Stimulated activated CD8-positive, alpha-beta memory T cell treated with anti-CD3 and anti-CD28 coated beads, Interleukin-15, amount 100 ng/mL, for 4 hours (primary cell): Measurements from ENCODE around the gene ANKRD44.
"Not testable (repeated sequence)": the region's sequence is repeated elsewhere in the genome, so short reads cannot be mapped to it uniquely, and the experiment has no call there.

Experiments
- DNase-seq, 2 donors: peaks; one replicate each; pipeline ENCODE4 v3.0.0-alpha.2; 2020; ENCODE audit warnings: low read depth in 2 of 2

ANKRD44 gene

DNA sequence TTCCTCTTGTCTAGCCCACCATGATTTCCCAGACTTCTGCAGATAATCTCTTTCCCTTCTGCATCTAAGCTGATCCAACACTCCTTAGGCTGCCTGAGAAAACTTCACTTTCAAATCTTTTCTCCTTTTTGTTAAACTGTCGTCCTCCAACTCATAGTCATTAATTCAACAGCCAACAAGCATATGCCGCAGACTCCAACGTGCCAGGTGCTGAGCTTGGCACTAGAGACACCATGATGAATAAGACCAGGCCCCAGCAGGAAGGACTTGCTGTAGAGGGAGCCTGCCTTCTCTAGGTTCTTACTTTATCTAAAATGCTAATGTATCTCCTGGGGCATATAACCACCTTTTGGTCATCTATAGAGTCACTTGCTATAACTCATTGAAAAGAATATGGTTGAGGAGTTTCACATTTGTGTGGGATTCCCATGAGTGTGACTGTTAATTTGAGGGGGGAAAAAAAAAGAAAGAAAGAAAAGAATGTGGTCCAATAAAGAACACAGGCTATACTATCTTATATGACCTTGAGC lies 51.0 kb downstream of the ANKRD44 start:
- no peak for DNase-seq

DNA sequence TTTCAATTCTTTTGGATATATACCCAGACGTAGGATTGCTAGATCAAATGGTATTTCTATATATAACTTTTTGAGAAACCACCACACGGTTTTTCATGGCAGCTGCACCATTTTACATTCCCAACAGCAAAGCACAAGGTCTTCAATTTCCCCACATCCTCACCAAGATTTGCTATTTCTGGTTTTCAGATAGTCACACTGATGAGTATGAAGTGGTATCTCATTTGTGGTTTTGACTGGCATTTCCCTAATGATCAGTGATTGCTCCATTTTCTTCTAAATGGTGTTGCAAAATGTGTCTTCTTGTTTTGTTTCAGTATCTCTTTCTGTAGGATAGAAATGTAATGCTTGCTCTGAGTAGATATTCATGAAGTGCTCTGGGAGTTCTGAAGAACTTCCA lies 52.0 kb downstream of the ANKRD44 start:
- DNase-seq, result no peak

DNA sequence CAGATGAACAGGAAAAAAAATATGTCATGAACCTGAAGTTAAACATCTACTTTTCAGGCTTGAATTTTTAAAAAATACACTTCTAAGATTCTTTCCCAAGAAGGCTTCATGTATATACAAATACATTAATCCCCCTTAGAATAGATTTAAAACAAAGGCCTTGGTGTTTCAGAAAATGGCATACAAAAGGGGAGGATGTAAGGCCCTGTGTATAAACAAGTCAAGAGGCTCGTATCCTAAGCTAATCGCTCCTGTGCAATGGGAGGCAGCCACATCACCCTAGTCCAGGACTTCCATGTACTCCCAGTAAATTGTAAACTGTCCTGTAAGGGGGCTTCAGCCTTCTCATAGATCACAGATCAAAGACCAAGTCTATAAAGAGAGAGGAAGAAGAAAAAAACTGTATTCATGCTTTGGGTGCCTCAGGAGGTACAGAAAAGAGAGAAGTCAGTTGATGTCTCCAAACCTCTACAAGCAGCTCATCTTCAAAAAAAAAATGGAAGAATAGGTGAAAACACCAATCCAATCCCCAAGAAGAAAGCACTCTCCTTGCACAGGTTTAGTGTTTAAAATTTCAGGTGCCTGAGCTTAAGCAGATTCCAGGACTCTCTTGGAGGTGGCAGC lies 53.9 kb downstream of the ANKRD44 start:
- no peak for DNase-seq

DNA sequence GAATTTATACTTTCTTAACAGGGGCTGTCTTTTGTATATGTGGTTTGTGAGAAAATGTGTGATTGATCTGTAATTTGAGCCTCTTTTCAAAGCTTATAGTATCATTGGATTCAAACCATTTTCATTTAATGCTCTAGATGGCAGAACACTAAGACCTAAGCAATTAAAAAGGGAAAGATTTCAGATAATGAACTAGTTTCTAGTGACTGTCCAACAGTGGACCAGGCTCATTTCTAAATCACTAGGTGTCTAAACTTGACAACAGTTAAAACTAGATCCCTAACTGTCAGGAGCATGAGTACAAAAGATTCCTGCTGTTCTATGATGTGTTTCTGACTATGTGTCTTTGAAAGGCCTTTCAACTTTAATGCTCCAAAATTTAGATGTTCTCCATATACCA lies 54.6 kb downstream of the ANKRD44 start:
- DNase-seq, result no peak

DNA sequence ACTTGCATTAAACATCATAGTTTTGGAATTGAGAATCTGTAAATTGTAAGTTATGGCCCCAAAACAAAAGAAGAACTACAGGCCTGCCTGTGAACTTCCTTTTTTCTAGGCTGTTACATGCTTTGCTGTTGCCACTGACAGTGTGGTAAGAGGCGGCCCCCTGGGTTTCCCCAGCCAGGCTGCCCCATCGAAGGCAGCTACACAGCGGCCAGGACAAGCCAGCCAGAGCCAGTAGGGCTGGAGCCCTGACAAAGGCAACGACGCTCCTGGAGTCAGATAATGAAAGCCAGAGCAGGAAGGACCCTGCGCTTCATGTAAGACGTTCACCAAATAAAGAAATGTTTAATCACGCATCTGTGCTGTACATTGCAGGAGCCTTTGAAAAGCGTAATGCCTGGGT lies 55.0 kb downstream of the ANKRD44 start:
- DNase-seq, result peak; percentile 44 to 52

DNA sequence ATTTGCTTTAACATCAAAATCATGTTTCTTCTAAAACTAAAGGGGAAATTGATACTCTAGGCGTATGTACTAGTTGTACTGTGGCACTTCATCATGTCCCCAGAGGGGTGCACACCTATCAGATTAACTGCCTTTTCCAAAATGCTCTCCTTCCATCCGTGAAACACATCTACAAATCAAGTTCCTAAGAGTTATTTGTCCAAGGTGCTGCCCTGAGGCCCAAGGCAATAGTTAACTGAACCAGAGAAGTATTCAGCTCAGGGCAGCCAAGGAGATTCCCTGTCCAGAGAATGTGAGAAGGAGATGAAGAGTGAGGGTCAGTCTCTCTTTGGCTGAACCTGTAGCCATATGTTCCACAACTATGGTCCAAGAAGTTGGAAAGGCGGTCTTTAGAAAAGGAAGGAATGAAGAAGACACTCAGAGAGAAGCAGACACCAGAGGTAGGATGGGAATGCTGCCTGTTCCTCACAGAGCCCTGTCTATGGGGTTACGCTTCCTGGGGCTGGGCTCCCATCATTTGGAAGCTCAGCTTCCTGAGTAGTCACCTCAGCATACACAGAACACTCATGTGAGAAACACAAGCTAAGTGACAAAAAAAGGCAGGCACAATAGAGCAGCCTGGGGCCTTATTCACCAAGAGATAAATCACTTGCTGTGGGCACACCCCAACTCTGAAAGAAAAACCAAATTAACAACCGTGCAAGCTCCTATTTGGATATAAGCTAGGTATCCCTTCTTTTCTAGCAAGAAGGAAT lies 55.6 kb downstream of the ANKRD44 start:
- no peak for DNase-seq

DNA sequence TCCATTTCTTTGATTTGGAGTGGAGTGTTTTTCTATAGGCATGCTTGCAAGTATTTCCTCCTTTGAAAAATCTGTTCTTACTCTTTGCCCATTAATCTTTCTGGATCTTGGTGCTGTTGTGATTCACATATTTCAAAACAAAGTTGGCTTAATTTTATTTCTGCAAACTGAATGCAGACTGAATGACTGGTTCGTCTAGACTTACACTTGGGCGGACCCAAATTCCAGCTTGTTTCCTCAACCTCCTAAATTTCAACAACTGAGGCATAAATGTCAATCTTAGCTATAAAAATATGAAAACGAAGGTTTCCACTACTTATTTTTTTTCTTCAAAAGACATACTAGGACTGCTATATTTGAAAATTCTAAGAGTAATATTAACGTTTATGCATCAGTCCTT lies 59.0 kb downstream of the ANKRD44 start:
- DNase-seq, result no peak

DNA sequence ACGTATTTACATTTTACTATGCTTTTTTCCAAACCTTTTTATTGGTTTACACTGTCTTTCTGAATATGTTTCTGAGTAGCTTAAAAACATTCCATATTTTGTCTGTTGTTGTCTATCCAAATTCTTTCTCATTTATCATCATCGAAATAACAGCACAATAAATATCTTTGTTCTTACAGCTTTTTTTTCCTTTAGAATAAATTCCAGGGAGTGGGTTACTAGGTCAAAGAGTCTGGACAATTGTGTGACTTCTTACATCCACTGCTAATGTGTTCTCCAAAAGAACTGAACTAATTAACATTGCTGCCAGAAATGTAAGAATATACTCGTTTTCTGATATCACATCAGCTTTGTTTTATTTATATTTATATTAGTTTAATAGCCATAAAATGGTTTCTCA lies 59.4 kb downstream of the ANKRD44 start:
- no peak for DNase-seq

DNA sequence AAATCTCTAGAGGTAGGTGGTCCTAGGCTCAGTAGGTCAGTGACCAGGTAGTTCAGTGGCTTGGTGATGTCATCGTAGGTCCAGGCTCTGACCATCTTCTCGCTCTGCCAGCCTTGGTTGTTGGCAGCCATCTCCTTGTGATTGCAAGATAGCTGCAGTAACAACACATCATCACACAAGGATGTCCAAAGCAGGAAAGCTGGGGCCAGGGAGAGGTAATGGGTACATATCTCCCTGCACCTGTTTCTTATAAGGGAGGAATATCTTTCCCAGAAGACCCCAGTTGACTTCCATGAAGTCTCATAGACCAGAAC lies 60.5 kb downstream of the ANKRD44 start:
- DNase-seq, result no peak

DNA sequence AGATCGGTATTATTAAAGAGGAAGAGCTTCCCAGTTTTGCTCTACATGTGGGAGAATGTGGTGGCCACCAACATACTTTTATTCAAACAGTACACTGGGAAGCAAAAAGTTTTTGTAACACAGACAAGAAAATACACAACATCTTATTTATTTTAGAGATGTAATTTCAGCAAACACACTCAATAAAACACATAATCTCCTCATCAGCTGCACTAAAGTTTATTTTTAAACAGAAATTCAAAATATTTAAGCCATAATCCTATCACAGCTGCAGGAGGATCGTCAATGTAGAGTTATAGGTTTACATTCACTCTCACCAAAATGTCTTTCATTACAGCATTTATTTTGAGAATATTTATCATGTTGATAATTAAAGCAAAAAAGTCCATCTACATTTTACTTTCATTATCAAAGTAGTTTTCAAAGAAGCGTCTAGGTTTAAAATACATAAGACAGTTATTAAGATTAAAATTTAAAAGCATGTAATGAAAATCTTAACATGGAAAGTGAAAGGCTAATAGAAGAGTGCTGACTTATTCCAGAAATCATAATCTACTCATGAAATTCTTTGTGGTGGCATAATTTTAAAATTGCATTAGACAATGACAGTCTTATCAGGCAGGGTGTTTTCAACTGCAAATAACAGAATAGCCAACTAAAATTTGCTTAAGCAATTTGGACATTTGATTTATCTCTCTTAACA lies 61.0 kb downstream of the ANKRD44 start:
- DNase-seq, result no peak

DNA sequence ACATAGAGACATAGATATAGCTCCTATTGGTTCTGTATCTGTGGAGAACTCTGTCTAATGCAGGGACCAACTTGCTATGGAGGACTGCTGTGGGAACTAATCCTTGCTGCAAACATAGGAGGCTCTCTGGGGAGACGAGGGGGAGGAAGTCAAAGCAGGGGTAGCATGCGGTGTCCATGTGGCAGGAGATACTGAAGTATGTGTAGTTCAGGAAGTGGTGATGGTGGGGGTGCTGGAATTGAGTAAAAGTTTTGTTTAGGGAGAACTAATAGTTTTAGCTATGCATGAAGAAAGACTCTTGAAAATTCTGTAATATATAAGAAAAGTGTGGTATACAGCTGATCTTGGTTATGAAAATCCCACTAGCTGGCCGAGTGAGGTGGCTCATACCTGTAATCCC lies 62.0 kb downstream of the ANKRD44 start:
- DNase-seq, result no peak

DNA sequence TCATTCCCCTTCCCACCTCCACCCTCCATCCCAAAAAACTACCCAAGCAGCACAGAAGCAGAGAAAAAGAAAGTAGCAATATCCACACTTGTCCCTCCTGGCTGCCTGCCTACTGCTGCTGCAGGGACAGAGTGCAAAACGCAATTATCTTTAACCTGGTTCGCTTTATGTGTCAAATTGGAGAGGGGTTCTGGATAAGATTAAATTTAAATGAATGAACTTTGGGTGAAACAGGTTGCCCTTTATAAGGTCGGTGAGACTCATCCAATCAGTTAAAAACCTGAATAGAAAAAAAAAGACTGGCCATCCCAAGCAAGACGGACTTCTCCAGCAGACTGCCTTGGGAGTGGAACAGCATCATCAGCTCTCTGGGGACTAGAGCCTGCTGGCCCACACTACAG lies 62.6 kb downstream of the ANKRD44 start:
- DNase-seq, result no peak

DNA sequence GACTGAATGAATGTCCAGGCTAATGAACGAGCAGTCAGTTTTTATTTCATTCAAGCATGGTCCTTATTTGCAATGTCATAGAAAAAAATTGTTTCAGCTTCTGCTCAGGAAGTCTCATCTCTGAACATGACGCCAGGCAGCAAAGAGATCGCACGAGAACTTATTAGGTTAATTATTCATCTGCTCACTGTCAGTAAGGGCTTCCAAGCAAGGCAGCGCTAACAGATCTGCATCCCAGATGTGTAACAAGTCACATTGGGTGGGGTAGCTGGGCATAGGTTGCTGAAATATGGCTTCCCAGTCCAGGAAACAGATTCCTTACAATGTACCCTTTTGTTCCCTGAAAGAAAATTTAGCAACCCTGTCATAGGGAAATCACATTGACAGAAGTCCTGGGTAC lies 63.5 kb downstream of the ANKRD44 start:
- no peak for DNase-seq

DNA sequence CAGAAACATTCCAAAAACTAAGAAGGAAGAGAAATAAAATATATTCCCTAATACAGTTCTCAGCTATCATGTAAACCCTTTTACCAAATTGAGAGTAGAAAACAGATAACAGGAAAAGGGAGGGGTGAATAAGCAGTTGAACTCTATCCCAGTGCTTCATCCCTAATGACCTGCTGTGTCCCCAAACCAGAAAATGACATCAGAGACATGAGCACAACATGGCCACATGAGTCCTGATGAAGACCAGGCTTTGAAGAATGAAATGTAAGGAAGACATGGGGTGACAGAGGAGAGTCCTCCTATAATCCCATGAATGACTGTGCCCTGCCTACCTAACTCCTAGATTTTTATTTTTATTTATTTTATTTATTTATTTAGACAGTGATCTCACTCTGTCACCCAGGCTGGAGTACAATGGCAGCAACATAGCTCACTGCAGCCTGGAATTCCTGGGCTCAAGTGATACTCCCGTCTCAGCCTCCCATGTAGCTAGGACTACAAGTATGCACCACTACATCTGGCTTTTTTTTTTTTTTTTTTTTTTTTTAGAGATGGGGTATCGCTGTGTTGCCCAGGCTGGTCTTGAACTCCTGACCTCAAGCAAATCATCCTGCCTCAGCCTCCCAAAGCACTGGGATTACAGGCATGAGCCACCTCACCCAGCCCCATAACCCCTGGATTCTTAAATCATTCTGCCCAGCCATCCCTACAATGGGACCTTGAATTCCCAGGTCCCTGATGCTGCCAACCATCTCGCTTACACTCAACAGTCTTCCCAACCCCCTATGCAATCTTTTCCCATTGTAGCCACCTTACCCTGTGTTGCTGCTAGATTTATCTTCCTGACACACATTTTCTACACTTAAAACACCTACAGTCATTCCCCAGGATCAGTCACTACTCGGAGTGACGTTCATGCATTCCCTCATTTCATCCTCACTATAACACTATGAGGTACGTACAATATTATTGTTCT lies 64.5 kb downstream of the ANKRD44 start:
- no peak for DNase-seq

DNA sequence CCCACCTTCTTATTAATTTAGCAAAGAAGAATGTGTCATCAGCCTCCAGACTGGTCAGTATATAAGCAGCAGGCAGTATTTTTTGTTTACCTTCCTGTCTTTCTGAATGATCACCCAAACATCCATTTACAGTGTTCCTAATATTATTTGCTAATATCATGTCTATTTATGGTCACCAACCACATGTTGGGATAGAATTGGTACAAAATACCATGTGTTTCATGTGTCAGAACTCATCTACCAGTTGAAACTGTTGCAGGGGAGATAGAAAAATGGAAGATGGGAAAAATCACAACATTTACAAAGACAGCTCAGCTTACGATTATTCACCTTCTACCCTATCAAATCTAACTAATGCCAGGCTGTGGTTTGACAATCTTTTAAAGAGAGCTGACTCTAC lies 66.2 kb downstream of the ANKRD44 start:
- DNase-seq, result no peak

DNA sequence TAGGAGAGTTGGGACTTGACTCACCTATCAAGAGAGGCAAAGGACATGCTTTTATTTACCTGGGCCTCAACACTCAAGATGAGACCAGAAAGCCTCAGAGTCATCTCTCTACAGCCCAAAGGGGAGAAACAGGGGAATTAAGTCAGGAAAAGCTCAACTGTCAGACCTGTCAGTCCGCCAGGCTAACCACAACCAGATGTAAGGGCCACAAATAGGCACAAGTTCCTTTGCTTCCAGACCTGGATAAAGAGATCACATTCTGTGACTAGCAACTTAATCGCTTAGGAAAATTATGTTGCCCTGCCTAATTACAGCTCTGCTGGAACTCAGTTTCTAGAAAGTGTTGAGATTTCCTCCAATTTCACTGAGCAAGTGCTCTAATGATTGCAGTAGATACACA lies 67.9 kb downstream of the ANKRD44 start:
- DNase-seq, result no peak

DNA sequence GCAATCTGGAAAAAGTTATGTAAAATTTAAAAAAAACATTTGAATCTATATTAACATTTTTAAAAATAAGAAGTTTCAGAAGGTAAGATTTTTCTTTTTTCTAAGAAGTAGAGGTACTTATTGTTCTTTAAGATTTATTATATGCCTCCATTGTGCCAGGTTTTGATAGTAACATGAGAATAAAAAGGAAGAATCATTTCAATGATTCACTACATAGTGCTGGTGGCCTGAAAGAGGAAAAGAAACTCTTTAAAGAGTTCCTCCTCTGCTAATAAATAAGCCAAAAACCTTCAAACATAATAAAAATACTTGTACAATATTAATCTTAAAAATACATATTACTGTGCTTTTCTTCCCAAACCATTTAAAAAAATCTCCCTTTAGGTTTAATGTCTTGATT lies 69.0 kb downstream of the ANKRD44 start:
- DNase-seq, result no peak

DNA sequence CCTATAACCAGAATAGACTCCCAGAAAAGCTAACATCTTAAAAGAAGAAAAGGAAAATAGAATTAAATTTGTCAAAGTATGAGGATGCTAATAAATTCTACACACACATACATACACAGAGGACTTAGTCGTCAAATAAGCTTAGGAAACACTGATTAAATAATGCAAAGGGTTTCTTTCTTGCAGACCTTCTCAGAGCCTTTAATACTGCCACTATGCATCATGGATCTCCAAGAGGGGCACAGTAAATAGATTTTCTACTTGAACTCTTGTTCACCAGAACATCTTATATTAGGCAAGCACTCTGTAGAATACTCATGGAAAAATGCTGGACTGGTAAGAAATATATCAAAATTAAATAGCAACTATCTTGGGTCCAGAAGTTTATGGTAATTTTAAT lies 69.4 kb downstream of the ANKRD44 start:
- DNase-seq, result no peak

DNA sequence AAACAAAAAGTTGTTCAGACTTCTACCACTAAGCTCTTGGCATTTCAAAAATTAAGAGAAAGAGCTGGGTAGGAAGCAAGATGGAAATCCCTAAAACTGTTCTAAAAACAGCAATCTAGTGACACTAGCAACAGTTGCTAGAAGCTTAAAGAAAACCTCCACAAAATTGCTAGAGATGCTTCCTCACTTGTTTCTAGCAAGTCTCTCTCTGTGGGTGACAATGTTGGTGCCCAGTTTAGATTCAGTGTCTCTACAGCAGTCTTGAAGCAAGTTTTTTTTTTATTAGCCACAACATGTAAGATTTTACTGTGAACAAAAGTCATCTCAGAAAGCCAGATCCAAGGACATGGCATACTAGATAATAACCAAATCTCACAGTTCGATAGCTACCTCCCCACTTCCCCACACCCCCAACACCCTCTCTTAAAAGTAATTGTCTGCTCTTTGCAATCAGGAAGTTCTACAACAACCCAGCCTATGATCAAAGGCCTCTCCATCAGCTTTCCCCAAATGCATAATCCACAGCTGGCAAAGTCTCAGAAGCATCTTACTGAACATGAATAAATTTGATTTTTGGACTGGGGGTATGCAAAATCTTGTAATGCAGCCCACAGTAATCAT lies 70.0 kb downstream of the ANKRD44 start:
- DNase-seq, result no peak

DNA sequence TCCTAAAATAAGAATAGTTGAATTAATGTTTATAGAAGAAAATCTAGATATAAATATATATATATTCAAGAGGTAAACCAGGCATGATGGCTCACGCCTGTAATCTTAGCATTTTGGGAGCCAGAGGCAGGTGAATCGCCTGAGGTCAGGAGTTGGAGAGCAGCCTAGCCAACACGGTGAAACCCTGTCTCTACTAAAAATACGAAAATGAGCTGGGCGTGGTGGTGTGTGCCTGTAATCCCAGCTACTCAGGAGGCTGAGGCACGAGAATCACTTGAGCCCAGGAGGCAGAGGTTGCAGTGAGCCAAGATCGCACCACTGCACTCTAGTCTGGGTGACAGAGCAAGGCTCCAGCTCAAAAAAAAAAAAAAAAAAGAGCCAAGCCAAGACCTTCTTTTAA lies 70.6 kb downstream of the ANKRD44 start:
- not testable (repeated sequence) for DNase-seq

DNA sequence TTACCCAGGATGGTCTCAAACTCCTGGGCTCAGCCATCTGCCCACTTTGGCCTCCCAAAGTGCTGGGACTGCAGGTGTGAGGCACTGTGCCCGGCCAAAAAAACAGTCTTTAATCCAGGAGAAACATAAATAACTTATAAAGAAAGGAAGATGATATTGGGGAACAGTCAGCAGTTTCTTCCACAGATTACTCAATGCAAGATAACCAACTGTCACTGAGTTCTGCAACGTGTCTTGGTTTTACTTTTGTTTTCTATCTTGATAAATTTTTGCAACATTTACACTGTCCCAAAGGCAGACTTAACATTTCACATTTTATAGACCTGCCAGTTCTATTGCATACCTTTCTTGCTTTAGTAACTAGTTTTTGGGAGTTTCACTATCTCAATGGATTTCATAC lies 71.1 kb downstream of the ANKRD44 start:
- DNase-seq, result no peak

DNA sequence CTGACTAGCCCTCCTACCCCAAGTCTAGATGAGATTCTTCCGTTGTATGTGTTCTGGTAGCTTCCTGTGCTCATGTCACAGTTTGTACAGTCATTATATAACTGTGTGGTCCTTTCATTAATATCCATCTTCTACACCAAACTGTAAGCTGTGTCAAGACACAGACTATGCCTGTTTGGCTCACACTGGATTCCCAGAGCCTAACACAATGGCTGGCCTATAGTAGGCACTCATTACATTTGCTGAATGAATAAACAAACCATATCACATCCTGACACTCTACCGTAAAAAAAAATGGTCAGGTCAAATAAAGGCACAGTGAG lies 72.6 kb downstream of the ANKRD44 start:
- DNase-seq, result no peak
